HepG2 (cell line): ENCODE data around the gene GRM5. TPM values are rescaled to one million over a fixed set of nuclear protein-coding genes. Genes with fewer than 3 reads are reported as not detected.

ENCODE experiments used
- ATAC-seq: fragments of 200-7000 bp; cut with Tn5 transposase; 3 replicates; pipeline ENCODE4 v1.9.1; 2020; ENCODE audit warnings: mild to moderate bottlenecking, moderate library complexity
- BruUV-seq: library from RNA; stranded (reverse); fragments of 400-500 nt; replicated peaks from 2 replicates; lab custom pipeline; 2021; lab: Mats Ljungman, UMichigan
- CTCF ChIA-PET: fragments of 300-600 bp; formaldehyde crosslinking; extraction: SDS; loops from one replicate; lab custom pipeline; 2021; ENCODE audit warnings: low total read pairs, inconsistent platforms, low intra/inter-chr PET ratio; lab: Yijun Ruan, JAX
- POLR2A ChIA-PET: fragments of 350-600 bp; sonication (Branson Sonifier 250); formaldehyde crosslinking; loops from one replicate; lab custom pipeline; 2020; ENCODE audit warnings: antibody characterized with exemption, inconsistent platforms; lab: Yijun Ruan, JAX
- DNase-seq: peaks from one replicate; pipeline ENCODE4 v3.0.0-alpha.2; 2015; ENCODE audit warnings: low spot score
- FAIRE-seq: peaks from 3 replicates; lab custom pipeline; 2011; peaks lifted over from hg19 to GRCh38; lab: Jason Lieb, UNC
- H2AFZ ChIP-seq: one replicate; pipeline ENCODE4 v1.6.1; 2011; ENCODE audit warnings: low read length, inconsistent platforms
- H3K27ac ChIP-seq: fragments of 300-600 bp; 3 replicates; pipeline ENCODE4 v1.8.0; 2011; ENCODE audit warnings: mixed run types, mild to moderate bottlenecking, mixed read lengths, low read length, inconsistent platforms; ENCODE audit not compliant: insufficient read depth; ENCODE audit errors: extremely low read length
- H3K27me3 ChIP-seq, 2 experiments: fragments of 200-600 bp in 1 of 2; 2 replicates in 1 of 2; 3 replicates in 1 of 2; pipeline versions ENCODE4 v1.6.0 to v1.8.0; 2011; ENCODE audit warnings: low read length in 2 of 2, mild to moderate bottlenecking in 2 of 2, moderate library complexity in 2 of 2, inconsistent platforms in 1 of 2; ENCODE audit not compliant: insufficient read depth in 2 of 2, control insufficient read depth in 1 of 2
- H3K36me3 ChIP-seq, 2 experiments: fragments of 200-600 bp in 1 of 2; replicated peaks in 1 of 2; 2 replicates in 1 of 2; 3 replicates in 1 of 2; pipeline versions ENCODE4 v1.5.1 to v1.8.0; 2011; ENCODE audit warnings: low read length in 2 of 2, inconsistent platforms in 1 of 2; ENCODE audit not compliant: insufficient read depth in 2 of 2, control insufficient read depth in 1 of 2
- H3K4me1 ChIP-seq: 2 replicates; pipeline ENCODE4 v1.5.1; 2012; ENCODE audit warnings: low read length, inconsistent platforms; ENCODE audit not compliant: insufficient read depth
- H3K4me2 ChIP-seq: 2 replicates; pipeline ENCODE4 v1.6.0; 2011; ENCODE audit warnings: low read depth, low read length, inconsistent platforms
- H3K4me3 ChIP-seq, 3 experiments: fragments of 200-600 bp in 1 of 3; sonication (generic), shearing (Covaris generic) in 1 of 3; replicated peaks in 1 of 3; 2 replicates each; pipeline ENCODE4 v1.5.1; 2011 to 2016; ENCODE audit warnings: low read length in 3 of 3, inconsistent platforms in 2 of 3, low read depth in 2 of 3, mild to moderate bottlenecking in 2 of 3, control low read depth in 1 of 3, mixed read lengths in 1 of 3; ENCODE audit not compliant: insufficient read depth in 1 of 3
- H3K79me2 ChIP-seq: one replicate; pipeline ENCODE4 v1.6.1; 2011; ENCODE audit warnings: low read length, inconsistent platforms; ENCODE audit not compliant: insufficient read depth
- H3K9ac ChIP-seq: 2 replicates; pipeline ENCODE4 v1.6.0; 2011; ENCODE audit warnings: mild to moderate bottlenecking, low read depth, low read length, inconsistent platforms; ENCODE audit not compliant: insufficient read depth
- H3K9me3 ChIP-seq: 2 replicates; pipeline ENCODE4 v1.5.1; 2012; ENCODE audit warnings: mild to moderate bottlenecking, low read length
- H4K20me1 ChIP-seq: 2 replicates; pipeline ENCODE4 v1.6.0; 2011; ENCODE audit warnings: inconsistent platforms, mild to moderate bottlenecking, low read length, moderate library complexity; ENCODE audit not compliant: insufficient read depth
- ELF4 ChIP-seq: sonication (generic); formaldehyde crosslinking; IDR thresholded peaks from 2 replicates; pipeline ENCODE4 v1.5.0; 2020; ENCODE audit warnings: missing genetic modification reagents, mild to moderate bottlenecking, moderate library complexity, borderline replicate concordance
- ESRRA ChIP-seq: sonication (generic); formaldehyde crosslinking; IDR thresholded peaks from 2 replicates; pipeline ENCODE4 v1.5.1; 2020; ENCODE audit warnings: mild to moderate bottlenecking, low read depth, missing genetic modification reagents
- ETS1 ChIP-seq: sonication (generic); formaldehyde crosslinking; IDR thresholded peaks from 2 replicates; pipeline ENCODE4 v1.4.0; 2020; ENCODE audit warnings: missing genetic modification reagents
- HDAC6 ChIP-seq: fragments of 200-600 bp; sonication (generic); IDR thresholded peaks from 2 replicates; pipeline ENCODE4 v1.7.0; 2017; ENCODE audit warnings: mild to moderate bottlenecking, antibody characterized with exemption, low read length, low read depth
- KAT2B ChIP-seq: fragments of 150-350 bp; IDR thresholded peaks from 2 replicates; pipeline ENCODE4 v1.6.1; 2014; ENCODE audit warnings: low read depth, low read length, borderline replicate concordance
- NCOA5 ChIP-seq: sonication (generic); formaldehyde crosslinking; IDR thresholded peaks from 2 replicates; pipeline ENCODE4 v1.4.0; 2020; ENCODE audit warnings: missing genetic modification reagents
- POGK ChIP-seq: sonication (generic); formaldehyde crosslinking; conservative IDR thresholded peaks from 2 replicates; pipeline ENCODE4 v1.8.0; 2022; ENCODE audit warnings: mild to moderate bottlenecking, moderate library complexity, missing genetic modification reagents
- RERE ChIP-seq: IDR thresholded peaks from 2 replicates; pipeline ENCODE4 v1.6.1; 2016; ENCODE audit warnings: low read depth, missing genetic modification reagents, missing compliant biosample characterization
- SP5 ChIP-seq: IDR thresholded peaks from 2 replicates; pipeline ENCODE4 v1.6.1; 2016; ENCODE audit warnings: low read depth, borderline replicate concordance
- ZBTB42 ChIP-seq: sonication (generic); formaldehyde crosslinking; IDR thresholded peaks from 2 replicates; pipeline ENCODE4 v1.5.0; 2020; ENCODE audit warnings: mild to moderate bottlenecking, missing genetic modification reagents
- ZFAT ChIP-seq: sonication (generic); formaldehyde crosslinking; conservative IDR thresholded peaks from 2 replicates; pipeline ENCODE4 v1.8.1; 2023; ENCODE audit warnings: missing genetic modification reagents, inconsistent platforms
- WGBS: methylation state at CpG from one replicate; pipeline ENCODE4 v1.1.6; 2017; ENCODE audit warnings: low lambda C conversion rate; 5-methylcytosine and 5-hydroxymethylcytosine counted together
- in situ Hi-C: cut with HindIII; loops from 2 replicates; pipeline ENCODE4 v1.10.0; 2017; ENCODE audit warnings: low pct_unique_long_range_greater_than_20kb; ENCODE audit not compliant: extremely low pct_ligation_motif_present
- intact Hi-C: fragments of 100-400 bp; cut with micrococcal nuclease; formaldehyde crosslinking; loops from one replicate; pipeline ENCODE4 v1.10.0; 2022; ENCODE audit not compliant: unreplicated experiment
- polyA plus RNA-seq, 8 experiments: library from polyadenylated mRNA; depleted of rRNA in 3 of 8; stranded (reverse) in 7 of 8; unstranded in 1 of 8; fragments of >200 nt; fragmentation: Illumina TruSeq in 4 of 8; extraction: Trizol in 4 of 8; gene quantifications; 2 replicates each; pipeline versions ENCODE4 v1.2.1 to v1.2.3, GENCODE V29; 2011 to 2016; ENCODE audit warnings: low read depth in 4 of 8, missing spikeins in 1 of 8, mixed read lengths in 1 of 8; ENCODE audit not compliant: insufficient read depth in 1 of 8
- total RNA-seq, 5 experiments: library from RNA; depleted of rRNA; stranded (reverse); fragments of >200 nt; fragmentation: Illumina TruSeq; extraction: Trizol; gene quantifications; 2 replicates each; pipeline ENCODE4 v1.2.3, GENCODE V29; 2016; ENCODE audit warnings: low read depth in 1 of 5

The GRM5 gene
- total and polyA plus RNA-seq, 2 of the 13 experiments (the other 11 are each of a cell fraction or from before 2014, with no cell fraction given): not detected

- H2AFZ ChIP-seq: no peak overlapping the region
- H3K4me2 ChIP-seq: no peak overlapping the region
- ChIA-PET CTCF (no interaction called here), POLR2A (no interaction called here)
- H4K20me1 ChIP-seq: no peaks in the 10 kb centered on the region
- no peak for ATAC-seq
- WGBS: 0% methylated on average over 1 of the region's 1 CpG
- no peak overlapping the region for H3K4me3 ChIP-seq
- H3K79me2 ChIP-seq: no peaks in the 10 kb centered on the region
- no peaks in the 10 kb centered on the region for H3K4me1 ChIP-seq
- intact Hi-C loops (no loop called here), in situ Hi-C loops (no loop called here)
- no peaks in the 10 kb centered on the region for H3K27me3 ChIP-seq
- no TSS peak for BruUV-seq
- no peaks in the 10 kb centered on the region for H3K9me3 ChIP-seq
- H3K36me3 ChIP-seq: no peaks in the 10 kb centered on the region
- H3K27ac ChIP-seq: no peak overlapping the region
- no peak for FAIRE-seq
- no peak for DNase-seq
- no peak overlapping the region for H3K9ac ChIP-seq
- TF ChIP-seq ETS1 (CRISPR knock-in tag) (no peak), ELF4 (CRISPR knock-in tag) (no peak), ZFAT (CRISPR knock-in tag) (no peak), KAT2B (no peak), RERE (CRISPR knock-in tag) (no peak), ZBTB42 (CRISPR knock-in tag) (no peak), ESRRA (CRISPR knock-in tag) (no peak), HDAC6 (no peak), POGK (no peak), NCOA5 (CRISPR knock-in tag) (no peak), SP5 (no peak)
Measured at GRCh38 chr11:88683024-88683423, 382.8 kb downstream of the GRM5 start.
